Fibroblast of the conjunctiva (primary cell): ENCODE measurements around the gene SPAG16.
"Not testable (repeated sequence)": the region's sequence is repeated elsewhere in the genome, so short reads cannot be mapped to it uniquely, and the experiment has no call there.

Source experiments
- DNase-seq: peaks from one replicate; pipeline ENCODE4 v3.0.0-alpha.2; 2010; ENCODE audit warnings: low read depth

SPAG16 gene

GRCh38 chr2:213551526-213551925 is 267.3 kb downstream of the SPAG16 start:
- no peak for DNase-seq

DNA sequence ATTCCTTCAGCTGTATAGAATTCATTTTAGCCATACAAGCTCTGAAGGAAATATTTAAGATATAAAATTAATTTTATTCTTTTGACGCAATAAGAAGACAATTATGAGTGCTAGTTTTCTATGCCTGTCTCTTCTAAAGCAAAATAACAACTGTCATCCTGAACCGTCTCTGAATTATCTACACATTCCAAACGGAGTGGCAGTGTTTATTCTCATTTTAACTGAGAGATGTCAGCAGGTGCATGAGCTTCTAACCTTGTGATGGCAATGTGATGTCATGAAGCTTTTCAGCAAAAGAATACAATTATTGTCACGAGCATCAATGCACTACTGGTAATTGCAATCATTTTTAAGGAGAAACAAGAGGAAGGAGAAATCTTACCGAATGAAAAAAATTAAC is 274.8 kb downstream of the SPAG16 start:
- no peak for DNase-seq

DNA sequence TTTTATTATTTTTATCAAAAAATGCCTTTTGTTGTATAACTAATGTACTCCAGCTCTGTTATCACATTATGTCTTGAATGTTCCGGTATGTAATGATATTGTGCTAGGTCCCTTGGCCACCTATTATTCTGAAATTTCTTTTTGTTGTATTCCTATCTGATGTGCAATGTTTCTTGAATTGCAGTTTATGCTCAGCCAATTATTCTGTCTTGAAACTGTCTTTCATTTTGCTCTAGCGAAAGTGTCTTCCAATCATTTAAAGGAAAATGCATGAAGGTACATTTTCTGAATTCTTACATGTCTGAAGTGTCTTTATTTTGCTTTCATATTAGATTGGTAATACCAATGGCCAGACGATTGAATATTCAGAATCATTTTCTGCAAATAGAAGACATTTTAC is 277.5 kb downstream of the SPAG16 start:
- no peak for DNase-seq

DNA sequence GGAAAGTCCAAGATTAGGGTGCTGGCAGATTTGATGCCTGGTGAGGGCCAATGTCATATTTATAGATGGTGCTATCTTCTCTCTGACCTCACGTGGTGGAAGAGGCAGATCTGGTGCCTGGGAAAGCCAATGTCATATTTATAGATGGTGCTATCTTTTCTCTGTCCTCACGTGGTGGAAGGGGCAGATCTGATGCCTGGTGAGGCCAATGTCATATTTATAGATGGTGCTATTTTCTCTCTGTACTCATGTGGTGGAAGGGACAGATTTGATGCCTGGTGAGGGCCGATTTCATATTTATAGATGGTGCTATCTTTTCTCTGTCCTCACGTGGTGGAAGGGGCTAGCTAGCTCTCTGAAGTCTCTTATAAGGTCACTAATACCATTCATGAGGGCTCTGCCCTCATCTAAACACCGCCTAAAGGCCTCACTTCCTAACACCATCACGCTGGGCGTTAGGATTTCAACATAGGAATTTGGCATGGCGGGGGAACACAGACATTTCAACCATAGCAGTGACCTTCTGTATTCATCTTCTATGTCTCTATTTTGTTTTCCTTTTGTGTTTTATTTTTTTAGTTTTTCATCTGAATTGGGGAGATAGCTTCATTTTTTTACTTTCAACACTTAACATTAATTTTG is 278.4 kb downstream of the SPAG16 start:
- DNase-seq = no peak

DNA sequence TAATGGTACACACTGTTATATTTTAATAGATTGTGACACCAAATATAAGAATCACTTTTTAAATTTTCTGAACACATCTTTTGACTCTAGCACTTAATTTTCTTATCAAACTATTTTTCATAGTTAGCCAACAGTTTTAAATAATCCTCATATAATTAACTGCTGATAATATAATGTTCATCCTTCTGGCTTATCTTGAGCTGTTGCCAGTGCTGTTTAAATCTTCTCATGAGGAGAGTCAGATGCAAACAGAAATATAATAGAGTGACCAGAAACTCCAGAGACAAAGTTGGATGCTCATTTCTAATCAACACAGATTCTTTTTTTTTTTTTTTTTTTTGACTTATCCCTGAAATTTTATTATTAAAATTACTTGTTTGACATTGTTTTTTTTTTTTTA is 282.6 kb downstream of the SPAG16 start:
- no peak for DNase-seq

GRCh38 chr2:213609570-213610170 is 325.4 kb downstream of the SPAG16 start:
- no peak for DNase-seq

- no peak for DNase-seq
Measured at GRCh38 chr2:213627054-213627710, 342.9 kb downstream of the SPAG16 start.

GRCh38 chr2:213627835-213628460 is 343.7 kb downstream of the SPAG16 start:
- DNase-seq = no peak

GRCh38 chr2:213640738-213641425 is 356.6 kb downstream of the SPAG16 start:
- DNase-seq = no peak

DNA sequence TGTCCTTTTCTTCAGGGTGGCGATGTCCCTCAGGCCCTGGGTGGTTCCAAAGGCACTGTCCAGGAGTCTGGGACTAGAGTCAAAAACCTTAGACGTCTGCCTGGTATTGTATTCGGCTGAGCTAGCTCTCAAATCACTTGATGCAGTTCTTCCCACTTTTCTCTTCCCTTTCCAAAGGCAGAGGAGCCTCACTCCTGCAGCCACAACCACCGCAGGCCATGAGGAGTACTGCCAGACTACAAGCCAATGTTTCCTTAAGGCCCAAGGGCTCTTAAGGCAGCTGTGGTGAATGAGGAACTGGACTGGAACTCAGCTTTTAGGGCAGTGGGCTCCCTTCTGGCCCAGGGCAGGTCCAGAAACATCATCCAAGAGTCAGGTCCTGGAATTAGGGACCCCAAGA is 360.7 kb downstream of the SPAG16 start:
- no peak for DNase-seq

DNA sequence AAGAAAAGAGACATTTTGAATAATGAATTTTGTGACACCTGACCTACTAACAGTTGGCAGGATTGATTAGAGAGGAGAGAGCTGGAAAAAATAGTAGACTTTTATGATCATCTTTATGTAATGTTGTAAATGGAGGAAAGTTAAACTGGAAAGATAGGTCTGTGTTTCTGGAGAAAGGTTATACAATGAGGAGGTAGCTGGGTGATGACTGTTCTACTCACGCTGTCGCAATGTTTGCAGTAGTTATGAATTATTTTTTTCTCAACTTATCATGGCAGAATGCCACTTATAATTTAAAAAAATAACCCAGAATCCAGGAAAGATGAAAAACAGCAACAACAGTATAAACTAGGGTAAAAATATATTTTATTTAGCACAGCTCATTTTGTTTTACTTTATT is 364.9 kb downstream of the SPAG16 start:
- DNase-seq = no peak

DNA sequence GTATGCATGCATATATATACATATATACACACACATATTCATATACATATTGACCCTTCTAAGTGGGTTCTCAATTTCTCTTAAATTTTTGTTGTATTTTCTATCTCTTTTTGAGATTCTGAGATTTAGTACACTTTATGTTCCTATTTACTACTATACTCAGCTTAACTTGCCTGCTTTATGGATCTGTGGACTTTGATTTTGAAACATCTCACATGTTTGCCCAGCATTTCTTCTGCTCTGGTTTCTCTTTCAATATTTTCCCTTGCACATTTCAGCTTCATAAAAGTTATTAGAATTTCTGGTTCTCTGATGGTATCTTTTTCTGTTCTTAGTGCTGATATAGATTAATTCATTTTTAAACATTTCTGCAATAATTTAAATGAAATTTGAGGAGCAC is 380.6 kb downstream of the SPAG16 start:
- DNase-seq = no peak

DNA sequence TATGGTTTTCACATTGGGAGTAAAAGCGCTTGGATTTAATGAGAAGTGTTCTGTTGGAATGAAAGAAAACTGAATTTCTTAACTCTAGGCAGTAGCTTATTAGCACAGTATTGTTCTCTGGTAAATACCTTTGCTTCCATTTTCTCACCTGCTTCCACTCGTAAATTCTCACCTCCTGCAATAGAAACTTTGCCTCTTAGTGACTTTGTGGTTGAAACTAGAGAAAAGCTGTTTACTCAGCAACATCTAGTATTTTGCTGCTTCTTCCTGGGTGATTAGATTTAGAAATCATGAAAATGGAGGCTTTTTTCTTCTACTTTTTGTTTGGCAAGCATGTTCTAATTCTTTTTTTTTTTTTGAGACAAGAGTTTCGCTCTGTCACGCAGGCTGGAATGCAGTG is 385.4 kb downstream of the SPAG16 start:
- no peak for DNase-seq

- DNase-seq = no peak
Measured at GRCh38 chr2:213678437-213679218, 394.4 kb downstream of the SPAG16 start.

GRCh38 chr2:213679894-213680293 is 395.6 kb downstream of the SPAG16 start:
- DNase-seq = no peak

DNA sequence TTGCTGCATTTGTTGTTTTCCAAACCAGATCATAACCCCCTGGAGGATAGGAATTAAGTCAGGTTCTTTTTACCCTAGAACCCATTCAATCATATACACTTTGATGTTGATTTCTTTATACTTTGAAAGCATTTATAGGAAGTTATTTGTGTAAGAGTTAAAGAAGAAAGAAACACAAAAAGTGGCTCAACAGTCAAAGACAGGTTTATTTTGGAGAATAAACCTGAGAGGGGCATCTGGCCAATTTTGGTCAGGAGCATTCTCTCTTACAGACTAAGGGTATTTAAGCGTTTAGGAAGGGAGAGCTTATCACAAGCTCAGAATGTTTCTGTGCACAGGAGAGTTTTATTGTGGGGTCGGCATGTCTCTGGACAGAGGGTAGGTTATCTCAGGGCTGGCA is 398.0 kb downstream of the SPAG16 start:
- no peak for DNase-seq

- no peak for DNase-seq
Measured at GRCh38 chr2:213688133-213688532, 403.9 kb downstream of the SPAG16 start.

- not testable (repeated sequence) for DNase-seq
Measured at GRCh38 chr2:213688825-213689224, 404.6 kb downstream of the SPAG16 start.

GRCh38 chr2:213689585-213689984 is 405.3 kb downstream of the SPAG16 start:
- DNase-seq = no peak

DNA sequence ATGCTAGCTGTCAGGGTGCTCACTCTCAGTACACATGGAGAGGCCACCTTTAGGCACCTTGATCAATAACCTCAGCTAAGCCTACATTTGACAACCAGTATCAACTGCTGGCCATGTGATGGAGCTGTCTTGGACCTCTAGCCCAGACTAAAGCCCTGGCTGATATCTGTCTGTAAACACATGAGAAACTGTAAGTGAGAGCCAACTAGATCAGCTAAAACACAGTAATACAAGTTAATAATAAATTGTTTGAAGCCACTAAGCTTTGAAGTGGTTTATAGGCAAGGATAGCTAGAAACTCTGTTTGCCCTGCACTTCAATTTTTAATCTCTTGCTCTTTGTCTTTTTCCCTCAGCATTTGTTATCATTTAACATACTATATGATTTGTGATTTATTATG is 407.1 kb downstream of the SPAG16 start:
- DNase-seq = no peak

DNA sequence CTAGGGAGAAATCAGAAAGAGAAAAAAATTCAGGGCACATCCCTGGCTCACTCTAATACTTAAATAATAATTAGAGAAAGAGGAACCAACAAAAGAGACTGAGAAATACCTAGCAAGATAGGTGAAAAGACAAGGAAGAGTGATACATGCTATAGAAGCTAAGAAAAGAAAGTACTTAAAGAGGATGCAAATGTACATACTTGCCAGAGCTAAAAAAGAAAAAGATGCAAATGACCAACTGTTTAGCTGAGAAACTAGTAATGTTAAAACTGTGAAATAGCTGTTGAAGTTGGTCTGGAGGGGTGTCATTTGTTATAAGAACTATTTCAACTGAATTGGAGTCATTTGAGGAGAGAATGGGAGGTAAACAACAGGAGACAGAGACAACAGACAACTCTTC is 412.2 kb downstream of the SPAG16 start:
- DNase-seq = no peak

DNA sequence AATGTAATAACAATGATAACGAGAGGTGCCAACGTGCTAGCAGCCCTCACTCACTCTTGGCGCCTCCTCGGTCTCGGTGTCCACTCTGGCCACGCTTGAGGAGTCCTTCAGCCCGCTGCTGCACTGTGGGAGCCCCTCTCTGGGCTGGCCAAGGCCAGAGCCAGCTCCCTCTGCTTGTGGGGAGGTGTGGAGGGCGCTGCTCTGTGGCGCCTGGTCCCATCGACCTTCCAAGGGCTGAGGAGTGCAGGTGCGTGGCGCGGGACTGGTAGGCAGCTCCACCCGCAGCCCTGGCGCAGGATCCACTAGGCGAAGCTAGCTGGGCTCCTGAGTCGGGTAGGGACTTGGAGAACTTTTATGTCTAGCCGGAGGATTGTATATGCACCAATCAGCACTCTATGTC is 417.1 kb downstream of the SPAG16 start:
- not testable (repeated sequence) for DNase-seq
